Measurements from ENCODE around the gene SRF.

GRCh38 chr6:43219119-43219518, 48.0 kb downstream of the SRF start:
- TF ChIP-seq CTCF (IDR thresholded peaks at IDR 0.05) (no peak), POLR2A (IDR thresholded peaks at IDR 0.05) (no peak)
